ENCODE results near the gene ZNF524.
"Not testable (repeated sequence)": the region's sequence is repeated elsewhere in the genome, so short reads cannot be mapped to it uniquely, and the experiment has no call there.

ZNF524 gene

DNA sequence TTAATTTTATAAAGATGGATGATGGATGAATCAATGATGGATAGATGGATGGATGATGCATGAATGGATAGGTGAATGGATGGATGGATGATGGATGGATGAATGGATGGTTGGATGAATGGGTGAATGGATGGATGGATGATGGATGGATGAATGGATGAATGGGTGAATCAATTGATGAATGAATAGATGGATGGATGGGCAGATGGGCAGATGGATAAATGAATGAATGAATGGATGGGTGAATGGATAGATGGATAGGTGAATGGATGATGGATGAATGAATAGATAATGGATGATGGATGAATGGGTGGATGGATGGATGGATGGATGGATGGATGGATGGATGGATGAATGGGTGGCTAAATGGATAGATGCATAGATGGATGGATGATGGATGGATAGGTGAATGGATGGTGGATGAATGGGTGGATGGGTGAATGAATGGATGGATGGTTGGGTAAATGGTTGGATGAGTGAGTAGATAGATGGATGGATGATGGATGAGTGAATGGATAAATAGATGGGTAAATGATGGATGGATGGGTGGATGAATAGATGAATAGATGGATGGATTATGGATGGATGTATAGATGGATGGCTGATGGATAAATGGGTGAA is 32.3 kb upstream of the ZNF524 start:
- H3K27me3 ChIP-seq (ENCODE audit: insufficient read depth, poor library complexity, severe bottlenecking), result no peaks in the 10 kb centered on the region
- no peak for DNase-seq (ENCODE audit: low read depth in 1 of 2, low spot score in 1 of 2)
- H3K27ac ChIP-seq (replicated peaks), result no peak overlapping the region
- TF ChIP-seq SPI1 (IDR thresholded peaks at IDR 0.05; ENCODE audit: borderline replicate concordance, low read depth) (no peak), POLR2AphosphoS5 (IDR thresholded peaks at IDR 0.05; ENCODE audit: low read depth) (no peak), GABPA (IDR thresholded peaks at IDR 0.05; ENCODE audit: low read depth) (no peak)
- TF ChIP-seq, protein P1, sequence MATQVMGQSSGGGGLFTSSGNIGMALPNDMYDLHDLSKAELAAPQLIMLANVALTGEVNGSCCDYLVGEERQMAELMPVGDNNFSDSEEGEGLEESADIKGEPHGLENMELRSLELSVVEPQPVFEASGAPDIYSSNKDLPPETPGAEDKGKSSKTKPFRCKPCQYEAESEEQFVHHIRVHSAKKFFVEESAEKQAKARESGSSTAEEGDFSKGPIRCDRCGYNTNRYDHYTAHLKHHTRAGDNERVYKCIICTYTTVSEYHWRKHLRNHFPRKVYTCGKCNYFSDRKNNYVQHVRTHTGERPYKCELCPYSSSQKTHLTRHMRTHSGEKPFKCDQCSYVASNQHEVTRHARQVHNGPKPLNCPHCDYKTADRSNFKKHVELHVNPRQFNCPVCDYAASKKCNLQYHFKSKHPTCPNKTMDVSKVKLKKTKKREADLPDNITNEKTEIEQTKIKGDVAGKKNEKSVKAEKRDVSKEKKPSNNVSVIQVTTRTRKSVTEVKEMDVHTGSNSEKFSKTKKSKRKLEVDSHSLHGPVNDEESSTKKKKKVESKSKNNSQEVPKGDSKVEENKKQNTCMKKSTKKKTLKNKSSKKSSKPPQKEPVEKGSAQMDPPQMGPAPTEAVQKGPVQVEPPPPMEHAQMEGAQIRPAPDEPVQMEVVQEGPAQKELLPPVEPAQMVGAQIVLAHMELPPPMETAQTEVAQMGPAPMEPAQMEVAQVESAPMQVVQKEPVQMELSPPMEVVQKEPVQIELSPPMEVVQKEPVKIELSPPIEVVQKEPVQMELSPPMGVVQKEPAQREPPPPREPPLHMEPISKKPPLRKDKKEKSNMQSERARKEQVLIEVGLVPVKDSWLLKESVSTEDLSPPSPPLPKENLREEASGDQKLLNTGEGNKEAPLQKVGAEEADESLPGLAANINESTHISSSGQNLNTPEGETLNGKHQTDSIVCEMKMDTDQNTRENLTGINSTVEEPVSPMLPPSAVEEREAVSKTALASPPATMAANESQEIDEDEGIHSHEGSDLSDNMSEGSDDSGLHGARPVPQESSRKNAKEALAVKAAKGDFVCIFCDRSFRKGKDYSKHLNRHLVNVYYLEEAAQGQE (IDR thresholded peaks at IDR 0.05; ENCODE audit: insufficient replicate concordance, low read depth), result no peak
- TF ChIP-seq, protein P2, sequence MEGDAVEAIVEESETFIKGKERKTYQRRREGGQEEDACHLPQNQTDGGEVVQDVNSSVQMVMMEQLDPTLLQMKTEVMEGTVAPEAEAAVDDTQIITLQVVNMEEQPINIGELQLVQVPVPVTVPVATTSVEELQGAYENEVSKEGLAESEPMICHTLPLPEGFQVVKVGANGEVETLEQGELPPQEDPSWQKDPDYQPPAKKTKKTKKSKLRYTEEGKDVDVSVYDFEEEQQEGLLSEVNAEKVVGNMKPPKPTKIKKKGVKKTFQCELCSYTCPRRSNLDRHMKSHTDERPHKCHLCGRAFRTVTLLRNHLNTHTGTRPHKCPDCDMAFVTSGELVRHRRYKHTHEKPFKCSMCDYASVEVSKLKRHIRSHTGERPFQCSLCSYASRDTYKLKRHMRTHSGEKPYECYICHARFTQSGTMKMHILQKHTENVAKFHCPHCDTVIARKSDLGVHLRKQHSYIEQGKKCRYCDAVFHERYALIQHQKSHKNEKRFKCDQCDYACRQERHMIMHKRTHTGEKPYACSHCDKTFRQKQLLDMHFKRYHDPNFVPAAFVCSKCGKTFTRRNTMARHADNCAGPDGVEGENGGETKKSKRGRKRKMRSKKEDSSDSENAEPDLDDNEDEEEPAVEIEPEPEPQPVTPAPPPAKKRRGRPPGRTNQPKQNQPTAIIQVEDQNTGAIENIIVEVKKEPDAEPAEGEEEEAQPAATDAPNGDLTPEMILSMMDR (IDR thresholded peaks at IDR 0.05; ENCODE audit: insufficient read depth, low read length), result no peak
- H3K4me3 ChIP-seq (replicated peaks; ENCODE audit: insufficient read depth, low read length), result no peak overlapping the region

GRCh38 chr19:55569477-55569876 is 30.6 kb upstream of the ZNF524 start:
- not testable (repeated sequence) for DNase-seq (ENCODE audit: low read depth in 1 of 2, low spot score in 1 of 2); H3K27me3 ChIP-seq (ENCODE audit: insufficient read depth, poor library complexity, severe bottlenecking); H3K27ac ChIP-seq (replicated peaks); H3K4me3 ChIP-seq (replicated peaks; ENCODE audit: insufficient read depth, low read length)

DNA sequence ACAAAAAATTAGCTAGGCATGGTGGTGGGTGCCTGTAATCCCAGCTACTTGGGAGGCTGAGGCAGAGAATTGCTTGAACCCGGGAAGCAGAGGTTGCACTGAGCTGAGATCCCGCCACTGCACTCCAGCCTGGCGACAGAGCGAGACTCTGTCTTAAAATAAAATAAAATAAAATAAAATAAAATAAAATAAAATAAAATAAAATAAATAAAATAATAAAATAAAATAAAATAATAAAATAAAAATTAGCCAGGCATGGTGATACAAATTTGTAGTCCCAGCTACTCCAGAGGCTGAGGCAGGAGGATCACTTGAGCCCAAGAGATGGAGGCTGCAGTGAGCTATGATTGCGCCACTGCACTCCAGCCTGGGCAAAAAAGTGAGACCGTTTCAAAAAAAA is 26.2 kb upstream of the ZNF524 start:
- not testable (repeated sequence) for H3K27me3 ChIP-seq (ENCODE audit: insufficient read depth, poor library complexity, severe bottlenecking); H3K27ac ChIP-seq (replicated peaks); DNase-seq (ENCODE audit: low read depth in 1 of 2, low spot score in 1 of 2); H3K4me3 ChIP-seq (replicated peaks; ENCODE audit: insufficient read depth, low read length)

- H3K27ac ChIP-seq (replicated peaks), result no peak overlapping the region
- TF ChIP-seq SPI1 (IDR thresholded peaks at IDR 0.05; ENCODE audit: borderline replicate concordance, low read depth) (no peak), GABPA (IDR thresholded peaks at IDR 0.05; ENCODE audit: low read depth) (no peak), POLR2AphosphoS5 (IDR thresholded peaks at IDR 0.05; ENCODE audit: low read depth) (no peak)
- TF ChIP-seq, protein P2 (IDR thresholded peaks at IDR 0.05; ENCODE audit: insufficient read depth, low read length), result no peak
- TF ChIP-seq, protein P1 (IDR thresholded peaks at IDR 0.05; ENCODE audit: insufficient replicate concordance, low read depth), result no peak
- DNase-seq (ENCODE audit: low read depth in 1 of 2, low spot score in 1 of 2), result no peak
- no peak overlapping the region for H3K4me3 ChIP-seq (replicated peaks; ENCODE audit: insufficient read depth, low read length)
- no peaks in the 10 kb centered on the region for H3K27me3 ChIP-seq (ENCODE audit: insufficient read depth, poor library complexity, severe bottlenecking)
Observed at GRCh38 chr19:55576746-55577145, 23.3 kb upstream of the ZNF524 start.

DNA sequence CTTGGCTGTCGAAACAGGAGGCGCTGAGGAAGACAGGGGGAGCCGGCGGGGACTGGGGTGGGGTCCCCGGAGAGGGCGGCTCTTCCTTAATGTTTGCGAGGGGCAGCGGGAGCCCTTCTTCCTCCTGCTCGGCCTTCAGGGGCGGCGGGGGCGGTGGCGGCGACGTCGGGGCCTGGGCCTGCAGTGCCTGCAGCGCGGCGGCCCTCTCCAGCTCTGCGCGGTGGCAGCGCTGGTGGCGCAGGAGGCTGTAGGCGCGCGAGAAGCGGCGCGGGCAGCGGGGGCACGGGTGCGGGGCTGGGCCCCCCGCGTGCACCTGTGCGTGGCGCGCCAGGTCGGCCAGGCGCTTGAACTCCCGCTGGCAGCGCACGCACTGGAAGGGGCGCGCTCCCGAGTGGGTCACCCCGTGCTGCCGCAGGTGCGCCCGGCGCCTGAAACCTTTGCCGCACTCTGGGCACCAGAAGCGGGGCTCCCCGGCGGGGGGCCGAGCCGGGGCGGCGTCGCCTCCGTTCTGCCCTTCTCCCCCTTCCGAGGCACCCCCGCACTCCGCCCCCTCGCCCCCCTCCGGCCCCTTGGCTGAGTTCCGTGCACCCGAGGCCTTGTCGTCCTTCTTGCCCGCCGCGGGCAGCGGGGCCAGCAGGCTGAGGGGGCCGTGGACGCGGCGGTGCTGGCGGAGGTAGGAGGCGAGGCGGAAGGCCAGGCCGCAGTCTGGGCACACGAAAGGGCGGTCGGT is 21.9 kb upstream of the ZNF524 start:
- Histone ChIP-seq H3K4me3 (replicated peaks; ENCODE audit: insufficient read depth, low read length) (no peak overlapping the region), H3K27ac (replicated peaks) (no peak overlapping the region), H3K27me3 (ENCODE audit: insufficient read depth, poor library complexity, severe bottlenecking) (no peaks in the 10 kb centered on the region)
- TF ChIP-seq, protein P1 (IDR thresholded peaks at IDR 0.05; ENCODE audit: insufficient replicate concordance, low read depth), result no peak
- DNase-seq (ENCODE audit: low read depth in 1 of 2, low spot score in 1 of 2), result no peak
